ENCODE data around the gene CSE1L.

The CSE1L gene

DNA sequence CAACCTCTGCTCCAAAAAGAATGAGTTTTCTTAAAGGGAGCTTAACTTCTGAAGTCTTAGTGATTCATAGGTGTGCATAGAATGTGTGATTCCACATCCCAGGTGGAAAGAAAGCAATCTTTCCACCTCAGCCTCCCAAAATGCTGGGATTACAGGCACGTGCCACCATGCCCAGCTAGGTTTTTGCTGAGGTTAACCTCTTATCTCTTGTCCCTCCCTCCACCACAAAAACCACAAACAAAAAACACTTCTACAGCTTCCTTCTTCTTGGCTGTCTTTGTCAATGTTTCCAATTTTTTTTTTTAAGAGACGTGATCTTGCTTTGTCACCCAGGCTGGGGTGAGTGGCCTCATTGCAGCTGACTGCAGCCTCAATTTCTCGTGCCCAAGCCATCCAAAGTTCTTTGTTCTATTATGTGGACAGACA, 8.1 kb upstream of the CSE1L start:
- no peak overlapping the region for H3K4me3 ChIP-seq (ENCODE audit: low read length)
- DNase-seq (ENCODE audit: low read depth), result no peak
- TF ChIP-seq, protein P1, sequence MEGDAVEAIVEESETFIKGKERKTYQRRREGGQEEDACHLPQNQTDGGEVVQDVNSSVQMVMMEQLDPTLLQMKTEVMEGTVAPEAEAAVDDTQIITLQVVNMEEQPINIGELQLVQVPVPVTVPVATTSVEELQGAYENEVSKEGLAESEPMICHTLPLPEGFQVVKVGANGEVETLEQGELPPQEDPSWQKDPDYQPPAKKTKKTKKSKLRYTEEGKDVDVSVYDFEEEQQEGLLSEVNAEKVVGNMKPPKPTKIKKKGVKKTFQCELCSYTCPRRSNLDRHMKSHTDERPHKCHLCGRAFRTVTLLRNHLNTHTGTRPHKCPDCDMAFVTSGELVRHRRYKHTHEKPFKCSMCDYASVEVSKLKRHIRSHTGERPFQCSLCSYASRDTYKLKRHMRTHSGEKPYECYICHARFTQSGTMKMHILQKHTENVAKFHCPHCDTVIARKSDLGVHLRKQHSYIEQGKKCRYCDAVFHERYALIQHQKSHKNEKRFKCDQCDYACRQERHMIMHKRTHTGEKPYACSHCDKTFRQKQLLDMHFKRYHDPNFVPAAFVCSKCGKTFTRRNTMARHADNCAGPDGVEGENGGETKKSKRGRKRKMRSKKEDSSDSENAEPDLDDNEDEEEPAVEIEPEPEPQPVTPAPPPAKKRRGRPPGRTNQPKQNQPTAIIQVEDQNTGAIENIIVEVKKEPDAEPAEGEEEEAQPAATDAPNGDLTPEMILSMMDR (conservative IDR thresholded peaks at IDR 0.05; ENCODE audit: low read depth, low read length), result no peak

DNA sequence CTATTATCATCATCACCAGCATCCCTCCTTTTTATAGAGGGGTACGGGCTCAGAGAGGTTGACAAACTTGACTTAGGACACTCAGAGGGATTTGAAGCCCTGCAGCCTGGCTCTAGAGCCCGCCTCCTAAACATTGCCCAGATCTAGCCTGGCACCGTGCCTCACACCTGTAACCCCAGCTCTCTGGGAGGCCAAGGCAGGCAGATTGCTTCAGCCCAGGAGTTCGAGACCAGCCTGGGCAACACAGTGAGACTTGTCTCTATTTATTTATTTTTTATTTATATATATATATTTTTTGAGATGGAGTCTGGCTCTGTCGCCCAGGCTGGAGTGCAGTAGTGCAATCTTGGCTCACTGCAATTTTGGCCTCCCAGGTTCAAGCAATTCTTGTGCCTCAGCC, 6.3 kb upstream of the CSE1L start:
- DNase-seq (ENCODE audit: low read depth), result no peak
- TF ChIP-seq, protein P1 (conservative IDR thresholded peaks at IDR 0.05; ENCODE audit: low read depth, low read length), result no peak
- no peak overlapping the region for H3K4me3 ChIP-seq (ENCODE audit: low read length)

DNA sequence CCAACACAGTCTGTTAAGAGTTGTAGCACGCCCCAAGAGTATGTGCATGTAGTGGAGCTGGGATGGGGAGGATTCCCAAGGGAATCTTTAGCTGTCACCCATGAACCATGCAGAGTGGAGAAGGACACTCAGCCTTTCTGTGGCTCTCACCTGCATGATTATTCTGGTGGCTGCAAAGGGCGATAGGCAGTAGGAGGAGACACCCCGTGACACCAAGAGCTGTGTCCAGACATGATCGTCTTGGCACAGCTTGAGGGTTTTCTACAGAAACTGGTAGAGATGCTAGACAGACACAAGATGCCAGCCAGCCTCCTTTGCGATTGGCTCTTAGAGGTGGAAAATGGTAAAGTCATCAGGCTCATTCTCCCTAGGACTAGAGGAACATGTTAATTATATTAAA, 3.1 kb upstream of the CSE1L start:
- no peak for DNase-seq (ENCODE audit: low read depth)
- TF ChIP-seq, protein P1 (conservative IDR thresholded peaks at IDR 0.05; ENCODE audit: low read depth, low read length), result no peak
- H3K4me3 ChIP-seq (ENCODE audit: low read length), result no peak overlapping the region

DNA sequence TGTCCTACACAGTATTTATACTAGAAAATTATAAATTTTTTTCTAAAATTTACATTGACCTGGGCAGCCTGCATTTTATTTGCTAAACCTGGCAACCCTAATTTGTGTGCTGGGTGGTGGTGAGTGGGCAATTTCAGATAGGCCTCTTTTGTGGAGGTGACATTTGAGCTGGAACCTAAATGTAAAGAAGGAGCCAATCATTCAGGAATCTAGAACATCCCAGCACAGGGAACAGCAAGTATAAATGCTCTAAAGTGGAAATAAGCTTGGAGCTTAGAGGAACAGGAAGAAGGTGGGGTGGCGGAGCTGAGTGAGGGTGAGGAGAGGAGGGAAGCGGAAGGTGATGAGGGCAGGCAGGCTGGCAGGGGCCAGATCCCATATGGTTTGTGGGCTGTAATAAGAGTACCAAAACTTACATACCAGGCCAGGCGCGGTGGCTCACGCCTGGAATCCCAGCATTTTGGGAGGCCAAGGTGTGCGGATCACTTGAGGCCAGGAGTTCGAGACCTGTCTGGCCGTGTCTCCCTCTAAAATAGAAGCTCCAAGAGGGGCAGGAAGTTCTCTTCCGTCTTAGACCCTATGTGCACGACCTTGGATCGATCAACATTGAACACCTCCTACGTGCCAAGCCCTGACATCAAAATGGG, 549 bp upstream of the CSE1L start:
- DNase-seq (ENCODE audit: low read depth), result no peak
- peak overlapping the region; percentile 97 for H3K4me3 ChIP-seq (ENCODE audit: low read length)
- TF ChIP-seq, protein P1 (conservative IDR thresholded peaks at IDR 0.05; ENCODE audit: low read depth, low read length), result no peak

DNA sequence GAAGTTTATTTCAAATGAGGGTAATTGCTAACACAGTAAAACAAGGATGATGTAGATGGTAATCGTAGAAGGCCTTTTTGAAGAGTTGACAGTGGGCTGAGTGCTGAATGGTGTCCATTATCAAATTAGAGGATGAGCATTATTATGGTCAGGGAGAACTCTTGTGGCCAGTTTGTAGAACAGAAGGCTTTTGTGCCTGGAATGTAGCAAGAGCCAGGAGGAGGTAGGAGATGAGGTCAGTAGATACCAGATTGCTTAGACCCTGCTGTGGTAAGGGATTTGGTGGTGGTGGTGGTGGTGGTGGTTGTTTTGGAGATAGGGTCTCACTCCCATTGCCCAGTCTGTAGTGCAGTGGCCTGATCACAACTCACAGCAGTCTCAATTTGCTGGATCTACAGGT, 6.2 kb downstream of the CSE1L start:
- no peak overlapping the region for H3K4me3 ChIP-seq (ENCODE audit: low read length)
- TF ChIP-seq, protein P1 (conservative IDR thresholded peaks at IDR 0.05; ENCODE audit: low read depth, low read length), result no peak
- no peak for DNase-seq (ENCODE audit: low read depth)

DNA sequence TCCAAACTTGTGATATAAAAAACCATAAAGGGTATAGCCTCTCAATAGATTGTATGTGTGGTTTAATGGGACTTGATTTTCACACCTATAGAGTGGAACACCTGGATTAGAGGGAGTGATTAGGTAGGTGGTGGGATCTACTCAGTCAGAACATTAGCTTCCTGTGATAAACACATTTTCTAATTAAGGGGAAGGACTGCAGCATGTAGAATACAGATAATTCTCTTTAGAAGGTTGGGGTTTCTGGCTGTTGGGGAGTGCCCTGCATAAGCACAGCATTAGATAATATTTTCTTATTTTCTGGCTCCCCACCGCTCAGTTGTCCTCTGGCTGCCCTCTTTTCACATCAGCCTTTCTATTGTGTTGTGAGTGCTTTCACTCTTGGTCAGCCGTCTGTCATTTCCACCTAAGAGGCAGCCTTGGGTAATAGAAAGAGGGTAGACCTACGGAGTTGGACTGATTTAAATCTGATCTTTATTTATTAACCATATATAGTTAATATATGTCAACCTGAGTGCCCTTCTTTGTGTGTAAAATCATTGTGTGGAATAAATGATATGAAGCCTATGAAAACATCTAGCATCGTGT, 8.0 kb downstream of the CSE1L start:
- no peak overlapping the region for H3K4me3 ChIP-seq (ENCODE audit: low read length)
- TF ChIP-seq, protein P1 (conservative IDR thresholded peaks at IDR 0.05; ENCODE audit: low read depth, low read length), result no peak
- DNase-seq (ENCODE audit: low read depth), result no peak

DNA sequence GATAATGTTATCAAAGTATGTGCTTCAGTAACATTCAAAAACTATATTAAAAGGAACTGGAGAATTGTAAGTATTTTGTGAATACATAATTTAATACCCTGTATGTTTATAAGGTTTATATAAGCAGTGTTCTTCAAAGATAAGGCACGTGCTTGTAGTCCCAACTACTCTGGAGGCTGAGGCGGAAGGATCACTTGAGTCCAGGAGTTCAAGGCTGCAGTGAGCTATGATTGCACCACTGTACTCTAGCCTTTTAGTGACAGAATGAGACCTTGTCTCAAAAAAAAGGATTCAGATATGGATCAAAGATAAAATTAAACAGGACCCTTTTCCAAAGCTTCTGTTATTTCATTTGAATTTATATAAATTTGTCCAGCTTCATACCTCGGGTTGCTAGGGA, 17.2 kb downstream of the CSE1L start:
- TF ChIP-seq, protein P1 (conservative IDR thresholded peaks at IDR 0.05; ENCODE audit: low read depth, low read length), result no peak
- no peak for DNase-seq (ENCODE audit: low read depth)
- H3K4me3 ChIP-seq (ENCODE audit: low read length), result no peak overlapping the region

Data from retinal pigment epithelial cell (primary cell).